ENCODE measurements around the gene GINS2. TPM values are rescaled to one million over a fixed set of nuclear protein-coding genes. Genes with fewer than 3 reads are reported as not detected.

Gene GINS2
- total RNA-seq, 1 donor from 2014 or later = 9.1 TPM

- no peak for DNase-seq (ENCODE audit: low spot score)
- H3K4me3 Mint-ChIP-seq (ENCODE audit: unreplicated experiment) = no peak overlapping the region
- no peaks in the 10 kb centered on the region for H3K36me3 Mint-ChIP-seq (ENCODE audit: low read depth, unreplicated experiment)
- TF ChIP-seq, protein P1, sequence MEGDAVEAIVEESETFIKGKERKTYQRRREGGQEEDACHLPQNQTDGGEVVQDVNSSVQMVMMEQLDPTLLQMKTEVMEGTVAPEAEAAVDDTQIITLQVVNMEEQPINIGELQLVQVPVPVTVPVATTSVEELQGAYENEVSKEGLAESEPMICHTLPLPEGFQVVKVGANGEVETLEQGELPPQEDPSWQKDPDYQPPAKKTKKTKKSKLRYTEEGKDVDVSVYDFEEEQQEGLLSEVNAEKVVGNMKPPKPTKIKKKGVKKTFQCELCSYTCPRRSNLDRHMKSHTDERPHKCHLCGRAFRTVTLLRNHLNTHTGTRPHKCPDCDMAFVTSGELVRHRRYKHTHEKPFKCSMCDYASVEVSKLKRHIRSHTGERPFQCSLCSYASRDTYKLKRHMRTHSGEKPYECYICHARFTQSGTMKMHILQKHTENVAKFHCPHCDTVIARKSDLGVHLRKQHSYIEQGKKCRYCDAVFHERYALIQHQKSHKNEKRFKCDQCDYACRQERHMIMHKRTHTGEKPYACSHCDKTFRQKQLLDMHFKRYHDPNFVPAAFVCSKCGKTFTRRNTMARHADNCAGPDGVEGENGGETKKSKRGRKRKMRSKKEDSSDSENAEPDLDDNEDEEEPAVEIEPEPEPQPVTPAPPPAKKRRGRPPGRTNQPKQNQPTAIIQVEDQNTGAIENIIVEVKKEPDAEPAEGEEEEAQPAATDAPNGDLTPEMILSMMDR (IDR thresholded peaks at IDR 0.05; ENCODE audit: unreplicated experiment) = no peak
- H3K4me1 Mint-ChIP-seq (ENCODE audit: unreplicated experiment) = no peaks in the 10 kb centered on the region
- no peak overlapping the region for H3K27ac Mint-ChIP-seq (ENCODE audit: unreplicated experiment)
- H3K27me3 Mint-ChIP-seq (ENCODE audit: unreplicated experiment) = peaks cover 2% of the 10 kb centered on the region
- H3K9me3 Mint-ChIP-seq (ENCODE audit: unreplicated experiment) = no peaks in the 10 kb centered on the region
These were observed 8.7 kb upstream of the GINS2 start for GRCh38 chr16:85697431-85697830.

DNA sequence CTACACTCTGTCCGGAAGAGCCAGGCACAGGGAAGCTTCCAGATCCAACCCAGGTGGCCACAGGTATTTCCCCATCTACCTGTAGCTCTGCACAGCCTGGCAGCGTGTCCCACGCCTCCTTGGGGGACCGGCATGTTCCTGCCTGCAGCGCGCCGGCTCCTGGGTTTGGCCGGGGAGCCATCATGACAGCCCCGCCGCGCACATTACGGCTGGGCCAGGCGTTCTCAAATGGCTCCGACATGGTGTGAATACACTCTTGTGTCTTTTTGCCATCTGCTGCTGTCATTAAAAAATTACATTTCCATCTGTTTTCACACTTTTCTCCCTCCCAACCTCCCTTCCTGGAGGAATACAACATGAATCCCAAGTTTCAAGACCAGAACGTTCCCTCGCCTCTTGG lies 8.0 kb upstream of the GINS2 start:
- Mint-ChIP-seq H3K4me3 (ENCODE audit: unreplicated experiment) (no peak overlapping the region), H3K9me3 (ENCODE audit: unreplicated experiment) (no peaks in the 10 kb centered on the region), H3K36me3 (ENCODE audit: low read depth, unreplicated experiment) (no peaks in the 10 kb centered on the region), H3K27me3 (ENCODE audit: unreplicated experiment) (peaks cover 2% of the 10 kb centered on the region), H3K4me1 (ENCODE audit: unreplicated experiment) (no peaks in the 10 kb centered on the region), H3K27ac (ENCODE audit: unreplicated experiment) (no peak overlapping the region)
- no peak for DNase-seq (ENCODE audit: low spot score)
- TF ChIP-seq, protein P1 (IDR thresholded peaks at IDR 0.05; ENCODE audit: unreplicated experiment) = no peak

DNA sequence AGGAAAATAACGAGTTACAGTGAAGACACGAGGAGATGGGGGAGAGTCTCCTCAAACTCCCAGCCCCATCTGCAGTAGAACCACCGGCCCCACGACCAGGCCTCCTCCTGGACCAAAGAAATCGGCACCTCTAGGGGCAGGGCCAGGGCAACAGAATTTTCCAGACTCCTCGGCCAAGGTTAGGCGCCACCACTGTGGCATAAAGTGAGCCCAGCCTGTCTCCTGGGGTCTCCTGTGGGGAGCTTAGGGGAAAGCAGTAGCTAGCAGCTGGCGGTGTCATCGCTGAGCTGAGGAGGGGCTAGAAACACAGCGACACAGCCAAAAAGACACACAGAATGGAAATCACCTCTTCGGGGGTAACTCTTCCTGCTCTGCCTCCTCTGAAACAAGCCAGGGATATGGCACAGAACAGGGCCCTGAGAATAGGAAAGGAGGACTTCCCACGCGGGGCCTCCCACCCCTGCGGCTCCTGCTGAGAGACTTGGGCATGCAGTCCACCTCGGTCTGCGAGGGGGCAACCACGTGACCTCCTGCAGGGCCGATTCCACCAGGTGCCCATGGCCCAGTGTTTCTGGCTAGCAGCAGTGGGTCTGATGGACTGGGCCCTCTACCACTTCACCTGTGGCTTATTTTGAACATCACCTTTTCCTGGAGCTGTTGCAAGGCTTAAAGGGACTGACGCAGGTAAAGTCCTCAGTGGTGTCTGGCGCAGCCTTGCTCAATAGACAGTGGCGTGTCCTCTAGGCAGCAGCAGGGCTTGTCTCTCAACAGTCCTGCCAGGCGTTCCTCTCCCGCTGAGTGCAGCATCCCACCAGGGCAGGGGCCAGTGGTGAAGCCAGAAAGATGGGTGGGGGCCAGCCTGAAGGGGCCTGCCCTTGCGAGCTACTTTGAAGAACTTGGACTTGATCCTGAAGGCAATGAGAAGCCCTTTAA lies 6.7 kb upstream of the GINS2 start:
- Mint-ChIP-seq H3K27ac (ENCODE audit: unreplicated experiment) (no peak overlapping the region), H3K9me3 (ENCODE audit: unreplicated experiment) (no peaks in the 10 kb centered on the region), H3K4me3 (ENCODE audit: unreplicated experiment) (no peak overlapping the region), H3K4me1 (ENCODE audit: unreplicated experiment) (no peaks in the 10 kb centered on the region), H3K36me3 (ENCODE audit: low read depth, unreplicated experiment) (no peaks in the 10 kb centered on the region), H3K27me3 (ENCODE audit: unreplicated experiment) (no peaks in the 10 kb centered on the region)
- no peak for DNase-seq (ENCODE audit: low spot score)
- TF ChIP-seq, protein P1 (IDR thresholded peaks at IDR 0.05; ENCODE audit: unreplicated experiment) = no peak

DNA sequence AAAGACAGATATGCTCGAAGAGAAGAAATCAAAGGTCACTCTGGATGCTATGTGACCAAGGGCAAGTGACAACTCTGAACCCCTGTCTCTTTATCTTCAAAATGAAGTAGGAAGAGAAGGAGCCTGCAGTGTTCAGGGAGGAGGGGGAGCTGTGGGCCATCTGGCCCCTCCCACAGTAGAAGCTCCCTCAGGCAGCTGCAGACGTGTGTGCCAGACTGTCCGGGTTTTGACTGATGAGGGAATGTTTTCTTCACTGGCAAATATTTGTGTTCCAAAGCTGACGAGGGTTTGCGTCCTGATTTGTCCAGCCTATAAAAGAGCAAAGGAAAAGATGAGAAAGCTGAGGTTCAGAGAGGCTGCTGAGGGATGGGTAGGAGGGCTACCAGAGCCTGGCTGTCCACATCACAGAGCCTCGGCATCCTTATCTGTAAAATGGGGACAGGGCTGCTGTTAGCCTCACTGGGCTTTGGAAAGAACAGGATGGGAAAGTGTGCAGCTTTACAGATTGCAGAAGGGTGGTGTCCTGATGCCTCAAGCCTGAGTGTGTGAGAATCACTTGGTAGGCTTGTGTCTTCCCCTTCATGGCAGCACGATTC lies 1.8 kb upstream of the GINS2 start:
- TF ChIP-seq, protein P1 (IDR thresholded peaks at IDR 0.05; ENCODE audit: unreplicated experiment) = no peak
- no peaks in the 10 kb centered on the region for H3K9me3 Mint-ChIP-seq (ENCODE audit: unreplicated experiment)
- DNase-seq (ENCODE audit: low spot score) = no peak
- no peak overlapping the region for H3K27ac Mint-ChIP-seq (ENCODE audit: unreplicated experiment)
- no peak overlapping the region for H3K4me3 Mint-ChIP-seq (ENCODE audit: unreplicated experiment)
- H3K36me3 Mint-ChIP-seq (ENCODE audit: low read depth, unreplicated experiment) = no peaks in the 10 kb centered on the region
- H3K27me3 Mint-ChIP-seq (ENCODE audit: unreplicated experiment) = peaks cover 3% of the 10 kb centered on the region
- H3K4me1 Mint-ChIP-seq (ENCODE audit: unreplicated experiment) = no peaks in the 10 kb centered on the region

DNA sequence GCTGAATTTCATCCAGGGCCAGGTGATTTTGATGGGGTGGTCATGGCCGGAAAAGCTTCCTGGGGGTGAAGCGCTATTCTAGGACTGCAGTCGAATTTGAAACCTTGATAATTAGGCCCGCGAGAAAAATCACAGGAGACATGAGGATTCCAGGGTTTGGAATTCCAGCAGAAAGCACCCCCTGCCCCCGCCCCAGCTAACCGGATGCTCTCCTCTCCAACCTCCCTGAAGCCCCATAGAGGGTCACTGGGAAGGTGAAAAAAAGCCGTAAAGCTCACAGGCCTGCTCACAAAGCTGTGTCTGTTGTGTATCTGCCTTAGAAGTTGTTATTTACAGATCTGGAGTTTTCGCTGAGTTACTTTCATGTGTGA lies 1.2 kb upstream of the GINS2 start:
- H3K36me3 Mint-ChIP-seq (ENCODE audit: low read depth, unreplicated experiment) = no peaks in the 10 kb centered on the region
- H3K27me3 Mint-ChIP-seq (ENCODE audit: unreplicated experiment) = peaks cover 3% of the 10 kb centered on the region
- H3K9me3 Mint-ChIP-seq (ENCODE audit: unreplicated experiment) = no peaks in the 10 kb centered on the region
- no peak overlapping the region for H3K27ac Mint-ChIP-seq (ENCODE audit: unreplicated experiment)
- TF ChIP-seq, protein P1 (IDR thresholded peaks at IDR 0.05; ENCODE audit: unreplicated experiment) = no peak
- H3K4me1 Mint-ChIP-seq (ENCODE audit: unreplicated experiment) = no peaks in the 10 kb centered on the region
- DNase-seq (ENCODE audit: low spot score) = no peak
- H3K4me3 Mint-ChIP-seq (ENCODE audit: unreplicated experiment) = no peak overlapping the region

All from endothelial cell (in vitro differentiated cells).